ENCODE results near the gene KCNMA1. TPM values are rescaled to one million over a fixed set of nuclear protein-coding genes. Genes with fewer than 3 reads are reported as not detected.
A peak's percentile ranks its signal among the peaks of the same experiment; 100 is the strongest.

KCNMA1 gene
- total and polyA plus RNA-seq, 8 donors = 2.8 to 21.1 (median 4.3) TPM

GRCh38 chr10:77186936-77187335 is 450.7 kb downstream of the KCNMA1 start:
- no peak for TF ChIP-seq CTCF (IDR thresholded peaks at IDR 0.05)
- intact Hi-C loops (cut with DNase I) = no loop called here
- Histone ChIP-seq H3K27me3 (peaks cover 0 to 10% of the 10 kb centered on the region in 2 donors), H3K27ac (no peak overlapping the region), H3K9me3 (no peaks in the 10 kb centered on the region), H3K36me3 (no peaks in the 10 kb centered on the region), H3K4me1 (no peaks in the 10 kb centered on the region), H3K4me3 (no peak overlapping the region)
- DNase-seq (no peak), ATAC-seq (no peak)

- no peaks in the 10 kb centered on the region for H3K36me3 ChIP-seq
- peak in 1 of 4 donors; percentile 22 for DNase-seq
- TF ChIP-seq CTCF (IDR thresholded peaks at IDR 0.05) = no peak
- H3K27me3 ChIP-seq = peaks cover 0 to 10% of the 10 kb centered on the region in 2 donors
- H3K4me1 ChIP-seq = no peaks in the 10 kb centered on the region
- intact Hi-C loops (cut with DNase I) = no loop called here
- ATAC-seq = peak; percentile 87
- H3K4me3 ChIP-seq = no peak overlapping the region
- H3K27ac ChIP-seq = no peak overlapping the region
- no peaks in the 10 kb centered on the region for H3K9me3 ChIP-seq
Measured at GRCh38 chr10:77185696-77186095, 451.9 kb downstream of the KCNMA1 start.

- Histone ChIP-seq H3K27ac (no peak overlapping the region), H3K27me3 (peaks cover 0 to 4% of the 10 kb centered on the region in 2 donors), H3K9me3 (no peaks in the 10 kb centered on the region), H3K4me1 (no peaks in the 10 kb centered on the region), H3K4me3 (no peak overlapping the region), H3K36me3 (no peaks in the 10 kb centered on the region)
- DNase-seq = no peak
- TF ChIP-seq CTCF (IDR thresholded peaks at IDR 0.05) = no peak
- intact Hi-C loops (cut with DNase I) = no loop called here
- ATAC-seq = no peak
Measured at GRCh38 chr10:77182803-77183202, 454.8 kb downstream of the KCNMA1 start.

GRCh38 chr10:77180794-77181193 is 456.8 kb downstream of the KCNMA1 start:
- Histone ChIP-seq H3K9me3 (no peaks in the 10 kb centered on the region), H3K4me1 (no peaks in the 10 kb centered on the region), H3K36me3 (no peaks in the 10 kb centered on the region), H3K27me3 (no peaks in the 10 kb centered on the region), H3K27ac (no peak overlapping the region), H3K4me3 (no peak overlapping the region)
- intact Hi-C loops (cut with DNase I) = no loop called here
- ATAC-seq (no peak), DNase-seq (no peak)
- no peak for TF ChIP-seq CTCF (IDR thresholded peaks at IDR 0.05)

GRCh38 chr10:77180104-77180503 is 457.5 kb downstream of the KCNMA1 start:
- TF ChIP-seq CTCF (IDR thresholded peaks at IDR 0.05) = no peak
- Histone ChIP-seq H3K27me3 (no peaks in the 10 kb centered on the region), H3K36me3 (no peaks in the 10 kb centered on the region), H3K27ac (no peak overlapping the region), H3K4me3 (no peak overlapping the region), H3K4me1 (no peaks in the 10 kb centered on the region), H3K9me3 (no peaks in the 10 kb centered on the region)
- no peak for DNase-seq
- intact Hi-C loops (cut with DNase I) = no loop called here
- ATAC-seq = no peak

Data from left lung (tissue), 10 donors.